ENCODE measurements around the gene CNTNAP2. TPM values are rescaled to one million over a fixed set of nuclear protein-coding genes. Genes with fewer than 3 reads are reported as not detected.

CNTNAP2 gene
- total RNA-seq, 2 donors from 2014 or later = 4.4 to 8.5 TPM

DNA sequence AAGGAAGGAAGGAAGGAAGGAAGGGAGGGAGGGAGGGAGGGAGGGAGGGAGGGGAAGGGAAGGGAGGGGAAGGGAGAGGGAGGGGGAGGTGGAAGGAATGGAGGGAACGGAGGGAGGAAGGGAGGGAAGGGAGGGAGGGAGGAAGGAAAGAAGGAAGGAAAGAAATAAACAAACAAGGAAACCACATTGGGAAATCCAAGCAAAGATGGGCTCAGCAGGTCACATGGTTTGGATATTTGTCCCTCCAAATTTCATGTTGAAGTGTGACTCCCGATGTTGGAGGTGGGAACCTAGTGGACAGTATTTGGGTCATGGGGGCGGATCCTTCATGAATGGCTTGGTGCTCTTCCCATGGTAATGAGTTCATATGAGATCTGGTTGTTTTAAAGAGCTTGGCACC, 2019.4 kb downstream of the CNTNAP2 start:
- Histone ChIP-seq H3K27ac (no peak overlapping the region), H3K9ac (ENCODE audit: low read depth in 2 of 2, low read length in 2 of 2) (no peak overlapping the region), H3K36me3 (no peaks in the 10 kb centered on the region), H3K4me3 (no peak overlapping the region), H3K9me3 (no peaks in the 10 kb centered on the region), H3K27me3 (no peaks in the 10 kb centered on the region), H3K4me1 (no peaks in the 10 kb centered on the region)
- TF ChIP-seq, protein P1, sequence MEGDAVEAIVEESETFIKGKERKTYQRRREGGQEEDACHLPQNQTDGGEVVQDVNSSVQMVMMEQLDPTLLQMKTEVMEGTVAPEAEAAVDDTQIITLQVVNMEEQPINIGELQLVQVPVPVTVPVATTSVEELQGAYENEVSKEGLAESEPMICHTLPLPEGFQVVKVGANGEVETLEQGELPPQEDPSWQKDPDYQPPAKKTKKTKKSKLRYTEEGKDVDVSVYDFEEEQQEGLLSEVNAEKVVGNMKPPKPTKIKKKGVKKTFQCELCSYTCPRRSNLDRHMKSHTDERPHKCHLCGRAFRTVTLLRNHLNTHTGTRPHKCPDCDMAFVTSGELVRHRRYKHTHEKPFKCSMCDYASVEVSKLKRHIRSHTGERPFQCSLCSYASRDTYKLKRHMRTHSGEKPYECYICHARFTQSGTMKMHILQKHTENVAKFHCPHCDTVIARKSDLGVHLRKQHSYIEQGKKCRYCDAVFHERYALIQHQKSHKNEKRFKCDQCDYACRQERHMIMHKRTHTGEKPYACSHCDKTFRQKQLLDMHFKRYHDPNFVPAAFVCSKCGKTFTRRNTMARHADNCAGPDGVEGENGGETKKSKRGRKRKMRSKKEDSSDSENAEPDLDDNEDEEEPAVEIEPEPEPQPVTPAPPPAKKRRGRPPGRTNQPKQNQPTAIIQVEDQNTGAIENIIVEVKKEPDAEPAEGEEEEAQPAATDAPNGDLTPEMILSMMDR (IDR thresholded peaks at IDR 0.05) = no peak
- intact Hi-C loops (cut with DNase I) = no loop called here
- DNase-seq = no peak

- TF ChIP-seq, protein P1 (IDR thresholded peaks at IDR 0.05) = peak; percentile 49
These were observed 2026.2 kb downstream of the CNTNAP2 start for GRCh38 chr7:148142660-148143248.

DNA sequence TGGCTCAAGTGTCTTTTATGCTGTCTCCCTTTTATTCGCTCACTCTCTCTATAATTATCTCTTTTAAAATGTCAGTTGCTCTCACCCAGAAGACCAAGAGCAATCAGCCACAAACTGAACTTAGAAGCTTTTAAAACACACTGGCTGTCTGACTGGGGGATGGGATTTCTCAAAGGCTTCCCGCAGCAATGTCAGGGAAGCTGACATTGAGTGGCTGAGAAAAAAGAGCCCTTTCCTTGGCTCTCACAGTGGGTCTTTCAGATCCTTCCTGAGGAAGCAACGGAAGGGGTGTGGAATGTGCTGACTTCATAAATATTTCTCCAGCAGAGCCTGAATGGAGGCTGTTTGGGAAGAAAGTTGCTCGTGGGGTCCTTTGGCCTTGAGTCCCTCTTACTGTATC, 2028.2 kb downstream of the CNTNAP2 start:
- no peak overlapping the region for H3K4me3 ChIP-seq
- no peaks in the 10 kb centered on the region for H3K36me3 ChIP-seq
- intact Hi-C loops (cut with DNase I) = no loop called here
- TF ChIP-seq, protein P1 (IDR thresholded peaks at IDR 0.05) = no peak
- no peak overlapping the region for H3K9ac ChIP-seq (ENCODE audit: low read depth in 2 of 2, low read length in 2 of 2)
- H3K27ac ChIP-seq = no peak overlapping the region
- no peaks in the 10 kb centered on the region for H3K27me3 ChIP-seq
- no peak for DNase-seq
- H3K4me1 ChIP-seq = no peaks in the 10 kb centered on the region
- H3K9me3 ChIP-seq = no peaks in the 10 kb centered on the region

More at GRCh38 chr7:148142660-148143248, 2026.2 kb downstream of the CNTNAP2 start:
- no peak overlapping the region for H3K4me3 ChIP-seq
- no peaks in the 10 kb centered on the region for H3K4me1 ChIP-seq
- DNase-seq = peak; percentile 40
- H3K27ac ChIP-seq = no peak overlapping the region
- intact Hi-C loops (cut with DNase I) = no loop called here
- no peaks in the 10 kb centered on the region for H3K9me3 ChIP-seq
- no peaks in the 10 kb centered on the region for H3K27me3 ChIP-seq
- no peaks in the 10 kb centered on the region for H3K36me3 ChIP-seq
- H3K9ac ChIP-seq (ENCODE audit: low read depth in 2 of 2, low read length in 2 of 2) = no peak overlapping the region

DNA sequence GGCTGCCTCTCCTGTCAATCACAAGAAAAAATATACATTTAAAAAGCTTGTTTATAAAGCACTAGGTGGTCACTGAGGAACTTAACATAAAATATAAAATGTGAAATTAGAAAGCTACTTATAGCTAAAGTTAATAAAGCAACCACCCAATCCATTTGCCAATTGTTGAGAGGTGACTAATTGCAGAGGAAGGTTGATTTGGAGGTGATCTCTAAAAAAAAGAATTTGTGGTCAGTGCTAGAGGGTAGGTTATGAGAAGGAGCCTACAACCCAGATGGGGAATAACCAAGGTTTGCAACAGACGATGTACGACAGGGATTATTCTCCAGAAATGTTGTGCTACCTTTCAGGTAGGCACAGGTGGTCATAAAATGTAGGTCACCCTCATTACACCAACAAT, 2029.7 kb downstream of the CNTNAP2 start:
- Histone ChIP-seq H3K9me3 (no peaks in the 10 kb centered on the region), H3K4me3 (no peak overlapping the region), H3K9ac (ENCODE audit: low read depth in 2 of 2, low read length in 2 of 2) (no peak overlapping the region), H3K36me3 (no peaks in the 10 kb centered on the region), H3K27me3 (no peaks in the 10 kb centered on the region), H3K4me1 (no peaks in the 10 kb centered on the region), H3K27ac (no peak overlapping the region)
- TF ChIP-seq, protein P1 (IDR thresholded peaks at IDR 0.05) = no peak
- intact Hi-C loops (cut with DNase I) = no loop called here
- no peak for DNase-seq

- H3K27ac ChIP-seq = no peak overlapping the region
- no peaks in the 10 kb centered on the region for H3K4me1 ChIP-seq
- H3K36me3 ChIP-seq = no peaks in the 10 kb centered on the region
- H3K4me3 ChIP-seq = no peak overlapping the region
- intact Hi-C loops (cut with DNase I) = no loop called here
- no peaks in the 10 kb centered on the region for H3K27me3 ChIP-seq
- H3K9ac ChIP-seq (ENCODE audit: low read depth in 2 of 2, low read length in 2 of 2) = no peak overlapping the region
- TF ChIP-seq, protein P1 (IDR thresholded peaks at IDR 0.05) = no peak
- no peak for DNase-seq
- no peaks in the 10 kb centered on the region for H3K9me3 ChIP-seq
These were observed 2030.8 kb downstream of the CNTNAP2 start for GRCh38 chr7:148147438-148147837.
